SK-N-SH (cell line): ENCODE data around the gene HUWE1. TPM values are rescaled to one million over a fixed set of nuclear protein-coding genes. Genes with fewer than 3 reads are reported as not detected.

Source experiments
- CTCF ChIA-PET: fragments of 300-600, 350-600 bp; formaldehyde crosslinking; extraction: SDS; loops from one replicate; lab custom pipeline; 2021; lab: Yijun Ruan, JAX
- POLR2A ChIA-PET: fragments of 350-600 bp; sonication (Branson Sonifier 250); formaldehyde crosslinking; extraction: SDS; loops from one replicate; lab custom pipeline; 2020; ENCODE audit warnings: antibody characterized with exemption, inconsistent platforms; lab: Yijun Ruan, JAX
- DNase-seq: peaks from one replicate; pipeline ENCODE4 v3.0.0; 2012
- H2AFZ ChIP-seq: fragments of 200-600 bp; sonication (generic); 2 replicates; pipeline ENCODE4 v1.8.1; 2016; ENCODE audit warnings: antibody characterized with exemption, mild to moderate bottlenecking, low read depth
- H3F3A ChIP-seq: fragments of 200-600 bp; sonication (generic); replicated peaks from 2 replicates; pipeline ENCODE3; 2016; ENCODE audit warnings: antibody characterized with exemption, mild to moderate bottlenecking; ENCODE audit not compliant: insufficient read depth
- H3K27ac ChIP-seq, 2 experiments: fragments of 200-500 bp in 1 of 2; fragments of 200-600 bp in 1 of 2; sonication (Bioruptor generic) in 1 of 2; sonication (generic), shearing (Covaris generic) in 1 of 2; 2 replicates each; pipeline versions ENCODE4 v1.5.1 to v1.6.1; 2014 to 2016; ENCODE audit warnings: low read depth in 2 of 2, inconsistent platforms in 1 of 2, low read length in 1 of 2, mild to moderate bottlenecking in 1 of 2, mixed read lengths in 1 of 2
- H3K27me3 ChIP-seq: fragments of 200-600 bp; sonication (generic), shearing (Covaris generic); 2 replicates; pipeline ENCODE4 v1.6.1; 2016; ENCODE audit warnings: mixed run types; ENCODE audit not compliant: insufficient read depth
- H3K36me3 ChIP-seq, 2 experiments: fragments of 200-500 bp in 1 of 2; fragments of 200-600 bp in 1 of 2; sonication (Bioruptor generic) in 1 of 2; sonication (generic) in 1 of 2; replicated peaks in 1 of 2; 2 replicates each; pipeline versions ENCODE3 to v1.5.1; 2014 to 2016; ENCODE audit warnings: low read length in 1 of 2, mild to moderate bottlenecking in 1 of 2; ENCODE audit not compliant: insufficient read depth in 2 of 2, control insufficient read depth in 1 of 2
- H3K4me1 ChIP-seq, 2 experiments: fragments of 200-500 bp in 1 of 2; fragments of 200-600 bp in 1 of 2; sonication (Bioruptor generic) in 1 of 2; sonication (generic), shearing (Covaris generic) in 1 of 2; 2 replicates each; pipeline versions ENCODE4 v1.5.1 to v1.6.1; 2014 to 2016; ENCODE audit warnings: low read depth in 1 of 2, low read length in 1 of 2, mixed run types in 1 of 2; ENCODE audit not compliant: insufficient read depth in 2 of 2, control insufficient read depth in 1 of 2
- H3K4me2 ChIP-seq: fragments of 200-600 bp; sonication (generic), shearing (Covaris generic); 2 replicates; pipeline ENCODE4 v1.6.1; 2017; ENCODE audit warnings: mixed run types
- H3K4me3 ChIP-seq, 2 experiments: fragments of 200-500 bp in 1 of 2; fragments of 200-600 bp in 1 of 2; sonication (Bioruptor generic) in 1 of 2; sonication (generic), shearing (Covaris generic) in 1 of 2; 2 replicates each; pipeline versions ENCODE4 v1.5.1 to v1.8.1; 2014 to 2016; ENCODE audit warnings: low read depth in 2 of 2, inconsistent platforms in 1 of 2, low read length in 1 of 2, mild to moderate bottlenecking in 1 of 2, mixed read lengths in 1 of 2, moderate library complexity in 1 of 2
- H3K79me2 ChIP-seq: fragments of 200-600 bp; sonication (generic); 2 replicates; pipeline ENCODE4 v1.8.1; 2017; ENCODE audit warnings: mild to moderate bottlenecking; ENCODE audit not compliant: insufficient read depth
- H3K9ac ChIP-seq: fragments of 200-600 bp; sonication (generic); 2 replicates; pipeline ENCODE4 v1.6.1; 2017; ENCODE audit warnings: mixed run types
- H3K9me2 ChIP-seq: fragments of 200-600 bp; sonication (generic); 2 replicates; pipeline ENCODE4 v1.6.1; 2017; ENCODE audit warnings: mixed run types
- H3K9me3 ChIP-seq: fragments of 200-600 bp; sonication (generic); 2 replicates; pipeline ENCODE4 v1.6.1; 2017; ENCODE audit warnings: mixed run types, mild to moderate bottlenecking, moderate library complexity
- H4K20me1 ChIP-seq: fragments of 200-600 bp; sonication (generic); 2 replicates; pipeline ENCODE4 v1.6.1; 2017; ENCODE audit warnings: mild to moderate bottlenecking, mixed run types; ENCODE audit not compliant: insufficient read depth
- CHD2 ChIP-seq: fragments of 150-350 bp; IDR thresholded peaks from 2 replicates; pipeline ENCODE4 v1.6.1; 2018; ENCODE audit warnings: low read length; ENCODE audit not compliant: partially characterized antibody
- CTCF ChIP-seq: fragments of 200-600 bp; sonication (generic); IDR thresholded peaks from 2 replicates; pipeline ENCODE4 v1.6.1; 2017; ENCODE audit warnings: antibody characterized with exemption, mild to moderate bottlenecking, moderate library complexity
- FOXJ3 ChIP-seq: sonication (generic); formaldehyde crosslinking; IDR thresholded peaks from 2 replicates; pipeline ENCODE4 v1.5.1; 2020; ENCODE audit warnings: mild to moderate bottlenecking, missing genetic modification reagents
- GABPA ChIP-seq: IDR thresholded peaks from 2 replicates; pipeline ENCODE4 v1.4.0; 2012; ENCODE audit warnings: low read depth, mild to moderate bottlenecking
- IRF3 ChIP-seq: fragments of 150-350 bp; IDR thresholded peaks from 2 replicates; pipeline ENCODE4 v1.6.1; 2016; ENCODE audit warnings: mild to moderate bottlenecking, low read depth, low read length
- MAX ChIP-seq: IDR thresholded peaks from 2 replicates; pipeline ENCODE4 v1.4.0; 2012; ENCODE audit warnings: low read depth
- MXI1 ChIP-seq: IDR thresholded peaks from 2 replicates; pipeline ENCODE4 v1.6.1; 2012; ENCODE audit warnings: mild to moderate bottlenecking, low read depth, low read length, improper control_type of control experiment
- NRF1 ChIP-seq: IDR thresholded peaks from 2 replicates; pipeline ENCODE4 v1.6.1; 2012; ENCODE audit warnings: low read depth, mild to moderate bottlenecking, low read length
- PBX3 ChIP-seq: IDR thresholded peaks from 2 replicates; pipeline ENCODE4; 2012
- RAD21 ChIP-seq: IDR thresholded peaks from 2 replicates; pipeline ENCODE4 v1.6.1; 2012; ENCODE audit warnings: mild to moderate bottlenecking, low read length
- RCOR1 ChIP-seq: fragments of 150-350 bp; IDR thresholded peaks from 2 replicates; pipeline ENCODE4 v1.6.1; 2017; ENCODE audit warnings: antibody characterized with exemption, low read length
- REST ChIP-seq: IDR thresholded peaks from 2 replicates; pipeline ENCODE4 v1.6.1; 2012; ENCODE audit warnings: mild to moderate bottlenecking, low read depth, low read length, moderate library complexity
- RFX5 ChIP-seq: IDR thresholded peaks from 2 replicates; pipeline ENCODE4 v1.6.1; 2012; ENCODE audit warnings: mild to moderate bottlenecking, improper control_type of control experiment, low read length
- TCF12 ChIP-seq: IDR thresholded peaks from 2 replicates; pipeline ENCODE4 v1.4.0; 2012
- USF1 ChIP-seq: IDR thresholded peaks from 2 replicates; pipeline ENCODE4 v1.4.0; 2012; ENCODE audit warnings: low read depth, borderline replicate concordance
- USF2 ChIP-seq: fragments of 150-350 bp; IDR thresholded peaks from 2 replicates; pipeline ENCODE4 v1.6.1; 2017; ENCODE audit warnings: antibody characterized with exemption, low read length, low read depth, borderline replicate concordance
- YY1 ChIP-seq: IDR thresholded peaks from 2 replicates; pipeline ENCODE4 v1.4.0; 2012; ENCODE audit warnings: low read depth, mild to moderate bottlenecking
- ZBTB33 ChIP-seq: IDR thresholded peaks from 2 replicates; pipeline ENCODE4 v1.4.0; 2012; ENCODE audit warnings: low read depth, borderline replicate concordance
- WGBS: methylation state at CpG from one replicate; pipeline ENCODE4 v1.1.6; 2017; ENCODE audit warnings: low lambda C conversion rate; 5-methylcytosine and 5-hydroxymethylcytosine counted together
- polyA plus RNA-seq, 3 experiments: library from polyadenylated mRNA; depleted of rRNA; stranded (reverse); fragments of >200 nt; gene quantifications; 2 replicates each; pipeline ENCODE4 v1.2.3, GENCODE V29; 2012

Gene HUWE1
- polyA plus RNA-seq, 1 of the 3 experiments (the other 2 are of a cell fraction) = 43.4 TPM

GRCh38 chrX:53621418-53621986 is 65.0 kb downstream of the HUWE1 start:
- Histone ChIP-seq H3K4me2 (no peak overlapping the region), H3K9me2 (no peaks in the 10 kb centered on the region), H3K4me3 (no peak overlapping the region), H3K4me1 (no peaks in the 10 kb centered on the region), H3K27me3 (no peaks in the 10 kb centered on the region), H3F3A (no peaks in the 10 kb centered on the region)
- POLR2A ChIA-PET = no interaction called here
- no peak for TF ChIP-seq NRF1
- no peak for TF ChIP-seq MXI1
- no peak for TF ChIP-seq CTCF
- no peak for TF ChIP-seq YY1
- no peak for TF ChIP-seq GABPA
- no peak for TF ChIP-seq USF2
- no peak for TF ChIP-seq USF1
- no peak for TF ChIP-seq RAD21
- no peak for TF ChIP-seq CHD2
- TF ChIP-seq RCOR1 = no peak
- no peak for TF ChIP-seq PBX3
- no peak for TF ChIP-seq ZBTB33
- TF ChIP-seq FOXJ3 = no peak
- TF ChIP-seq TCF12 = no peak
- TF ChIP-seq IRF3 = no peak
- no peak for TF ChIP-seq RFX5
- no peak for TF ChIP-seq MAX
- no peak for TF ChIP-seq REST
- TF ChIP-seq, all 33 proteins: peak for 0
- H2AFZ ChIP-seq = no peak overlapping the region
- H3K36me3 ChIP-seq = peaks cover 48 to 56% of the 10 kb centered on the region in 2 experiments
- no peak overlapping the region for H3K9ac ChIP-seq
- H3K79me2 ChIP-seq = peaks cover 15% of the 10 kb centered on the region; the same call in 1 of the 2 replicates
- DNase-seq = no peak
- H3K27ac ChIP-seq = no peak overlapping the region
- WGBS = 37% methylated on average over 4 of the region's 4 CpGs
- CTCF ChIA-PET = interaction anchor here (0.6 kb wide), 1 partner anchor 837 kb away, joined by 3 read pairs; no protein-coding TSS in a partner anchor
- H3K9me3 ChIP-seq = no peaks in the 10 kb centered on the region
- H4K20me1 ChIP-seq = 0 out of 2 replicates have a peak, but pooled peaks cover 3% of the 10 kb centered on the region
